ENCODE data around the gene NKD1. TPM values are rescaled to one million over a fixed set of nuclear protein-coding genes. Genes with fewer than 3 reads are reported as not detected.

Gene NKD1
- total and polyA plus RNA-seq, 7 donors = under 0.01 to 18.0 (median 6.7) TPM

GRCh38 chr16:50635505-50636392, 87.6 kb downstream of the NKD1 start:
- intact Hi-C loops (cut with DNase I) = no loop called here
- TF ChIP-seq EP300 (IDR thresholded peaks at IDR 0.05) = no peak
- TF ChIP-seq CTCF (IDR thresholded peaks at IDR 0.05) = no peak
- no peak for TF ChIP-seq POLR2A (IDR thresholded peaks at IDR 0.05)
- no peak for TF ChIP-seq POLR2AphosphoS5 (IDR thresholded peaks at IDR 0.05)
- Histone ChIP-seq H3K9me3 (no peaks in the 10 kb centered on the region), H3K27ac (no peak overlapping the region), H3K4me1 (peaks cover 0 to 5% (median 0%) of the 10 kb centered on the region in 4 donors), H3K36me3 (peaks cover 0 to 36% (median 14%) of the 10 kb centered on the region in 4 donors), H3K27me3 (no peaks in the 10 kb centered on the region), H3K4me3 (no peak overlapping the region)
- 77 to 78% methylated on average over 17 of the region's 17 CpGs for WGBS, 2 donors
- DNase-seq = no peak

- Histone ChIP-seq H3K27me3 (no peaks in the 10 kb centered on the region), H3K36me3 (peaks cover 0 to 25% (median 11%) of the 10 kb centered on the region in 4 donors), H3K4me1 (no peaks in the 10 kb centered on the region), H3K9me3 (no peaks in the 10 kb centered on the region), H3K27ac (no peak overlapping the region), H3K4me3 (no peak overlapping the region)
- TF ChIP-seq EP300 (IDR thresholded peaks at IDR 0.05) (no peak), POLR2AphosphoS5 (IDR thresholded peaks at IDR 0.05) (no peak), CTCF (IDR thresholded peaks at IDR 0.05) (no peak), POLR2A (IDR thresholded peaks at IDR 0.05) (no peak)
- intact Hi-C loops (cut with DNase I) = no loop called here
- 90 to 92% methylated on average over 10 of the region's 10 CpGs for WGBS, 2 donors
- DNase-seq = no peak
These were observed 88.7 kb downstream of the NKD1 start for GRCh38 chr16:50636753-50637374.

GRCh38 chr16:50637716-50638602, 89.8 kb downstream of the NKD1 start:
- Histone ChIP-seq H3K4me3 (no peak overlapping the region), H3K27me3 (no peaks in the 10 kb centered on the region), H3K4me1 (peaks cover 0 to 8% (median 0%) of the 10 kb centered on the region in 4 donors), H3K9me3 (no peaks in the 10 kb centered on the region), H3K36me3 (peaks cover 0 to 14% (median 7%) of the 10 kb centered on the region in 4 donors), H3K27ac (no peak overlapping the region)
- 77 to 82% methylated on average over 13 of the region's 13 CpGs for WGBS, 2 donors
- intact Hi-C loops (cut with DNase I) = no loop called here
- no peak for DNase-seq
- TF ChIP-seq POLR2A (IDR thresholded peaks at IDR 0.05) (no peak), EP300 (IDR thresholded peaks at IDR 0.05) (no peak), POLR2AphosphoS5 (IDR thresholded peaks at IDR 0.05) (no peak), CTCF (IDR thresholded peaks at IDR 0.05) (no peak)

DNA sequence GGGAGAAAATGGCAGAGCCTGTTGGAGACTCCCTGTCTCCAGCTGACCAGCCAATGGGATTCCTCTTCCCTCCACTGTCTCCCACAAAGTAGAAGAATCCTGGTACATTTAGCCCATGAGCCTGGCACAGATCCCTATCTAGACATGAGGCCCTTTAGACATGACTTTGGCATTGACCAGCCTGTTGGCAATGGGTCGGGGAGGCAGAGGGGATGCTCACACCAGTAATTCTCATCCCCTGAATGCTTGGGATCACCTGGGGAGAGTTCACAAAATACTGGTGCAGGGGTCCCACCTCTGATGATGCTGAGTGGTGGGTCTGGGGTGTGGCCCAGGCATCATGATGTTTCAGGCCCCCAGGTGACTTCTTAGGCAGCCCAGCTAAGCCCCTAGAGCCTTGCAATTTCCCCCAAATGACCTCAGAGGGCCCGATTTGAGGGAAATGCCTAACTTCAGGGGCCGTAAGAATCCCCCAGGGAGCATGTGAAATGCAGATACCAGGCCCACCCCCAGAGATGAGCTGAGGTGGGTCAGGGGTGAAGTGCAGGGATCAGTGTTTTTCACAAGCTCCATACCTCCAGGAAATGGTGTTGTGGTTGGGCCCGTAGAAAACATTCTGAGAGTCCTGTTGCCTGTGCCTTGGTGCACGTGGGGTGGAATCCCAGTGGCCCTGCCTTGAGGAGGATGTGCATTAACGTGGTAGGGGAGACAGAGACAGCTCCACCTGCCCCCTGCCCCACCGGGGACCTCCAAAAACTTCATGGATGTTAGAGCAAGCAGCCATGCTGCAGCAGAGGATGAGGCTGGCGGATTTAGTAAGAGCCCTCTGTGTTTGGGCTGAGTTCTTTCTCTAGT, 90.8 kb downstream of the NKD1 start:
- intact Hi-C loops (cut with DNase I) = no loop called here
- H3K4me1 ChIP-seq = peaks cover 0 to 10% (median 0%) of the 10 kb centered on the region in 4 donors
- no peak overlapping the region for H3K4me3 ChIP-seq
- H3K27ac ChIP-seq = no peak overlapping the region
- no peak for DNase-seq
- no peaks in the 10 kb centered on the region for H3K9me3 ChIP-seq
- no peaks in the 10 kb centered on the region for H3K27me3 ChIP-seq
- H3K36me3 ChIP-seq = peaks cover 0 to 4% (median 0%) of the 10 kb centered on the region in 4 donors
- TF ChIP-seq POLR2AphosphoS5 (IDR thresholded peaks at IDR 0.05) (no peak), CTCF (IDR thresholded peaks at IDR 0.05) (no peak), POLR2A (IDR thresholded peaks at IDR 0.05) (no peak), EP300 (IDR thresholded peaks at IDR 0.05) (no peak)
- 80 to 85% methylated on average over 8 of the region's 8 CpGs for WGBS, 2 donors

Measured in sigmoid colon (tissue), 7 donors.